DMS114 treated with DMSO at 0.1 percent for 48 hours (cell line): ENCODE measurements around the gene GPRIN3.
"Not testable (repeated sequence)": the region's sequence is repeated elsewhere in the genome, so short reads cannot be mapped to it uniquely, and the experiment has no call there.

Experiments used
- DNase-seq: peaks from one replicate; lab custom pipeline; 2025; ENCODE audit not compliant: unreplicated experiment; lab: John Stamatoyannopoulos, UW

The GPRIN3 gene

GRCh38 chr4:89221167-89221867, 86.3 kb downstream of the GPRIN3 start:
- DNase-seq, result no peak

- DNase-seq, result no peak
Measured at GRCh38 chr4:89218587-89218986, 89.0 kb downstream of the GPRIN3 start.

GRCh38 chr4:89217604-89218003, 90.0 kb downstream of the GPRIN3 start:
- DNase-seq, result no peak

- DNase-seq, result no peak
Measured at GRCh38 chr4:89216866-89217265, 90.7 kb downstream of the GPRIN3 start.

- DNase-seq, result no peak
Measured at GRCh38 chr4:89216422-89216821, 91.2 kb downstream of the GPRIN3 start.

GRCh38 chr4:89215736-89216135, 91.9 kb downstream of the GPRIN3 start:
- DNase-seq, result no peak

- DNase-seq, result no peak
Measured at GRCh38 chr4:89214308-89214707, 93.3 kb downstream of the GPRIN3 start.

GRCh38 chr4:89213382-89213701, 94.3 kb downstream of the GPRIN3 start:
- no peak for DNase-seq

GRCh38 chr4:89212666-89213381, 94.8 kb downstream of the GPRIN3 start:
- no peak for DNase-seq

GRCh38 chr4:89204624-89205023, 103.0 kb downstream of the GPRIN3 start:
- no peak for DNase-seq

- DNase-seq, result no peak
Measured at GRCh38 chr4:89203902-89204301, 103.7 kb downstream of the GPRIN3 start.

- DNase-seq, result not testable (repeated sequence)
Measured at GRCh38 chr4:89199394-89199793, 108.2 kb downstream of the GPRIN3 start.

- DNase-seq, result no peak
Measured at GRCh38 chr4:89197920-89198319, 109.7 kb downstream of the GPRIN3 start.

GRCh38 chr4:89196745-89197144, 110.9 kb downstream of the GPRIN3 start:
- DNase-seq, result no peak

GRCh38 chr4:89196056-89196674, 111.4 kb downstream of the GPRIN3 start:
- no peak for DNase-seq

GRCh38 chr4:89193843-89194242, 113.8 kb downstream of the GPRIN3 start:
- DNase-seq, result no peak
